Hepatic stellate cell (primary cell): ENCODE results near the gene GNG10.
"Not testable (repeated sequence)": the region's sequence is repeated elsewhere in the genome, so short reads cannot be mapped to it uniquely, and the experiment has no call there.

Experiments
- DNase-seq: peaks from one replicate; pipeline ENCODE4 v3.0.0; 2011; ENCODE audit warnings: low spot score

GNG10 gene

GRCh38 chr9:111661150-111661801 is at the start of gene GNG10:
Gene GNG10, plus strand, starts transcription at chr9:111661605. Its CDS starts 30 bp downstream, at chr9:111661635.
- DNase-seq, result peak; percentile 81

DNA sequence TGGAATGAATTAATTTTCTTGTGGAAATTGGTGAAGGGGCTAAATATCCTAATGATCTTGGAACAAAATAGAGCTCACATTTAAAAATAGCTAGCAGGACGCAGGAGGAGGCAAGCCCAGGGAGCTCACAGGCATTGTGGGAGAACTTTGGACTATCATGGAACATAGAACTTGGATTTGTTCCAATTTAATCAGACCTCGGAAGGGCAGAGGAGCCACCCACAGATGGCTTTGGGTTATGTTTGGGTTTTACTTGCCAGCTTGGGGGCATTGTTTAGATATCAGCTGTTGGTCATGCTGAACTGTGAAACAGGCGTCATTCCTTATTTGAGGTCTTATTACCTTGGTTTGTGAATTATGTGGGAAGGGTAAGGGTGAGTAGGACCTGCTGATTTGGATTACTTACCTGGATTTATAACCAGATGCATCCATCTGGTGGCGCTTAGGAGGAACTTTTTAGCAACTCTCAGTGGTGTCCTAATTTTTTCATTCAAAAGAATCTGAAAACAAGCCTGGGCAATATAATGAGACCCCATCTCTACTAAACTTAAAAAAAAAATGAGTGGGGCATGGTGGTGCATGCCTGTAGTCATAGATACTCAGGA is 47.9 kb upstream of the GNG10 start:
- DNase-seq, result no peak

GRCh38 chr9:111615928-111616327 is 45.5 kb upstream of the GNG10 start:
- peak; percentile 29 for DNase-seq

- not testable (repeated sequence) for DNase-seq
Measured at GRCh38 chr9:111617349-111617748, 44.1 kb upstream of the GNG10 start.

DNA sequence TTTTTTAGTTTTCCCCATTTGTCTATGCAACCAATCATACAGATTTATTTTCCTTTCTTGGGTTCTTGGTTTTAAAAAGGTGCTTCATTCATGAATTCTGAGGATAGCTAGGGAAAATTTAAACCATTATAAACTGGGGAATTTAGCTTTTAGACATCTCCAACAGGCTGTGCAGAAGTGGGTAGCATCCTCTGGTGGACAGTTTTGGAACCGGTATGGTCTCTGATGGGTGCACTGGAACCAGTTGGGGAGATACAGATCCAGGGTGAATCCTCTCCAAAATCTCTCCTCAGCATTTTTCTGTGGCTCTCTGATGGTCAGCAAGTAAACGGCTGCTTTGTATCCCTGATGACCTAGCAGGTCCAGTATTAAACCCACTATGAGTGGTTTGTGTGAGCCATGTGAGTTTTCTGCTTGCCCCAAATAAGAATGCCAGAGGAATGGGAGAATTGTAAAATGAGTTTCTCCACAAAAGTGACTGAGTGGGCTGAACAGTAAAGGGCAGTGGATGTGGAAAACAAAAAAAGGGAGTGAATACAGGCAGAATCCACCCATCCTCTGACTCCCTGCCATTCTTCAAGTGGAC is 39.4 kb upstream of the GNG10 start:
- DNase-seq, result peak; percentile 49

DNA sequence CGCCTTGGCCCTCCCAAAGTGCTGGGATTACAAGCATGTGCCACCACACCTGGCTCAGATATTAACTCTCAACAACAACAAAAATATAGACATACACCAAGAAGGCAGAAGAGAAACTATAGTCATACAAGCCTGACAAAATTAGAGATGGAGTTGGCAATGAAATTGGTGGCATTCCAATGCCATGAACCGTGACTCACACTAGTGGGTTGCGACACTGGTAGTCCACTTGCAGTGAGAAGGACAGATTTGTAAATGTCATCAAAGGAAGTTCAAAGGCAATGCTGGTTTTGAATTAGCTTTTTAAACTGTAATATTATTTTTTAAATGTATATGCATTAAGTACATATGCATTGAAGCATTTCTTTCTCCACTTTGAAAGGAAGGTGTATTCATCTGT is 38.8 kb upstream of the GNG10 start:
- DNase-seq, result peak; percentile 73

GRCh38 chr9:111627260-111627963 is 34.0 kb upstream of the GNG10 start:
- DNase-seq, result no peak

DNA sequence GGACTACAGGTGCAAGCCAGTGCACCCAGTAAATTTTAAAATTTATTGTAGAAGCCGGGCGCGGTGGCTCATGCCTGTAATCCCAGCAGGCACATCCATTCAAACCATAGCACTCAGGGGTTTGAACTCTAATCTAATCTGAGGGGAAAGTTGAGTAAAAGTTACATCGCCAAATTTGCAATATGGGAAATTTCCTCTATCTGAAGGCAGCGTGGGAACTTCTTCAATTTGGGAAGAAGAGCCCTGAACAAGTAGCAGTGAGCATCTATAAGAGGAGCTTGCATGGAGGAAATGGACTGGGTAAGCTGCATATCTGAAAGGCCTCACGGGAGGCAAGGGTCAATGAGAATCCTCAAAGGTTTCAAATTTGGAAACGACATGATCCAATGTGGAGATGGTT is 33.0 kb upstream of the GNG10 start:
- DNase-seq, result no peak

DNA sequence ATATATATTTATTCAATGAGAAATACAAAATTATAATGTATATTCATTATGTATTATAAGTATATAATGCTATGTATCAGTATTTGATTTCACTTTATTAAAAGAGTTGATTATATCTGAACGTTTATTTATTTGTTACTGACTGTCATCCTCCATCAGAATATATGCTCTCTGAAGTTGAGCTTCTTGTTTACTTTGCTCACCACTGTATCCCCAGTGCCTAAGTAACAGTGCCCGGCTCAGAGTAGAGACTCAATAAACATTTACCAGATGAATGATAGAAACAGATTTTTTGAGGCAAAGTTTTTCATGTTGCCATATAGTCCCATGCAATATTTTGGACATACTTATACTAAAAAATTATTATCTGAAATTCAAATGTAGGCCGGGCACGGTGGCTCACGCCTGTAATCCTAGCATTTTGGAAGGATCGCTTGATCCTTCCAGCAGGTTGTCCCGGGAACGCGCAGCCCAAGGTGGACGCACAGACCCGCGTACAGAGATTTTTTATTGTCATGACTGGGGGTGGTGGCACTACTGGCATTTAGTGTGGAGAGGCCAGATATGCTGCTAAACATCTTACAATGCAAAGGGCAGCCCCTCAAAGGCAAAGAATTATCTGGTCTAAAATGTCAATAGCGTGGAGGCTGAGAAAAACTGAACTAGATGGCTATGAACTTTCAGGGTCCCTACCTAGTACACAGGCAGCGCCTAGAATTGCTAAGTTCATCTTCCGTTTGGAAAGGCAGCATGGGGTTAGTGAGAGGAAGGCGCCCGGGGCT is 31.0 kb upstream of the GNG10 start:
- no peak for DNase-seq

DNA sequence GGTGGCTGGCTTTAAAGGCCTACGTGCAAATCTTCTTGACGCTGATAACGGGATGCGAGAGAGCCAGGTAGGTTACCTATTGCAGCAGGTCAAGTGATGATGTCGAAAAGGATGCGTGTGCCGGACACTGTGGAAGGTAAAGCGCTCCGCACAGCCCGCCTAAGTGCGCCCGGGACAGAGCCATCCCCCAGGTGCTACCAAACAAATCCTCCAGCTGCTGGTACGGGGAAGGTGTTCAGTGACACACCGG is 30.5 kb upstream of the GNG10 start:
- no peak for DNase-seq

DNA sequence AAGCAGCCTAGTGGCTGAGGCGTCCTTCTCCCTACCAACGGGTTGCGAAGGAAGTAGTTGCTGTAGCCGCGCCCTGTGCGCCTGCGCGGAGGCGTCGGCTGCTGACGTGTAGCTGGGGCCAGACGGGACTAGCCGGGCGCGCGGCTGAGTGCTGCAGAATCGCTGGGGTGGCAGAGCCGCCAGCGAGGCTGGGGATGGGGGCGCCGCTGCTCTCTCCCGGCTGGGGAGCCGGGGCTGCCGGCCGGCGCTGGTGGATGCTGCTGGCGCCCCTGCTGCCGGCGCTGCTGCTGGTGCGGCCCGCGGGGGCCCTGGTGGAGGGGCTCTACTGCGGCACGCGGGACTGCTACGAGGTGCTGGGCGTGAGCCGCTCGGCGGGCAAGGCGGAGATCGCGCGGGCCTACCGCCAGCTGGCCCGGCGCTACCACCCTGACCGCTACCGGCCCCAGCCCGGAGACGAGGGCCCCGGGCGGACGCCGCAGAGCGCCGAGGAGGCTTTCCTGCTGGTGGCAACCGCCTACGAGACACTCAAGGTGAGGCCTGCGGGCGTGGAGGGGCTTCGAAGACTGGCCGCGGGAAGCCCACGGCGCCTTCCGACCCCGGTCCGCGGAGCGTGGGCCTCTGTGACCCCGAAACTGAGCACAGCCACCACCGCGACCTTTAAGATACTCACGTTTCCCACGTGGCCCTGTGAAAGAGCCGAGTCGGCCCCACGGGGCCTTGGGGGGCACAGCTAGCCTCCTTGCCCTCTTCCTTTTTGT is 30.0 kb upstream of the GNG10 start, which contains the start of gene DNAJC25:
TSS of gene DNAJC25 (plus strand) at position 121 of the 758 bp plus-strand sequence. CDS start at position 195, 74 bp downstream.
- peak; percentile 99 for DNase-seq

DNA sequence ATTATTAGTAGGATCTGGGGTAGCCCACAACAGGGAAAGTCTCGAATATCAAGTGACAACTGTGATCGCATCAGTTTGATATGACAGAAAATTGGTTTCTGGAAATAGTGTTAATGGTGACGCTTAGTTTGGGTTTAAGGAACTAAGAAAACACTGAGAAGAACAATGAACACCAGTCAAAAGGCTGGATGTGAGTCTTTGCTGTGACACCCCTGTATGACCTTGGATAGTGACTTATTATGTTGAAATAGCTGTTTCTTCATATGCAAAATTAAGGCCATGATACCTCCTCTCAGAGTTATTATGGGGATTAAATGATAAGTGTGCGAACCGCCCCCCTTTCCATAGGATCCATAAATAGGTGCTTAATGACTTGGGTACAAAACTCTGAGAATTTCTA is 29.3 kb upstream of the GNG10 start:
- DNase-seq, result no peak

DNA sequence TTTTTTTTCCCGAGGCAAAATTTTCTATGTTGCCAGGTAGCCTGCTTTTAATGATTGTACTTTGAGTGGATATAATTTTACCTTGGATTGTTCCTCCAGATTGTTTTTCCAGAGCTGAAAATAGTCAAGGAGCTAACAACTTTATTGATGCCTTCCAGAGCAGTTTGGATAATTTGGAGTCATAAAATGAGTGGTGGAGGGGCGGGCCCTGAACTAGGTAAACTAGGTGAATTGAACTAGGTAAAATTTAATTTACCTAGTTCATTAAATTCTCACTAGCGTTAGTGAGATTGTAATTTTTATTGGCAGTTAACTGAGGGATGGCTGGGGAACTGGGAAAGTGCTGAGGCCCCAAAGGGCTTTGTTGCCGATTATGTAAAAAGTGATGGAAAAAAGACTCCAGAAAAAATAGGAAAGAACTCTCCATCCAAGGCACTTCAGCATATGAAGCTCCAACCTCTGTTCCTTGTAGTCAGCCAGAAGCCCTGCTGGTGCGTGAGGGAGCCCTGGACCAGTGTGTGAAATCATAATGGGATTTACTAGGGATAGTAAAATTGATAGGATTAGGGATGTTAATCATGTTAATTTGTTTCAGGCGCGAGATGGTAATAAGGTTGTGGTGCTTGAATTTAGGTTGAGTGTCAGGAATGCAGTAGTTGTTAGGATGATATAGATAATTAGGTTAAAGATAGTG is 28.6 kb upstream of the GNG10 start:
- no peak for DNase-seq

GRCh38 chr9:111633389-111633736 is 28.0 kb upstream of the GNG10 start:
- DNase-seq, result no peak

DNA sequence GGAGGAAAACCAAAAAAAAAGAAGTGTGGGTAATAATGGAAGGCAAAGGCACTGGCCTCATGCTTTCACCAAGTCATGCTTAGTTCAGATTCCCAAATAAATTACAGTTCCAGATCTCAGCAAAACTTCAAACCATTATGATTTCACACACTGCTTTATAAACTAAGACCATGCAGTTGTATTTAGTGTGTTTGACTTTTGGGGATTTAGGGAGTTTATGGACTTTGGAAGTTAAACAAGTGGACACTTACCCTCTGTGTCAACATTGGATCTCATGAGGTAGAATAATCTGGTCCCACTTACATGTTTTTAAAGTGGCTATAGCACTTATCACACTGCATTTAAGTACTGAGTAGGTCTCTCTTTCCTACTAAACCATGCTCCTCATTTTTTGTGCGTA is 26.5 kb upstream of the GNG10 start:
- no peak for DNase-seq

- no peak for DNase-seq
Measured at GRCh38 chr9:111637421-111637950, 23.9 kb upstream of the GNG10 start.

DNA sequence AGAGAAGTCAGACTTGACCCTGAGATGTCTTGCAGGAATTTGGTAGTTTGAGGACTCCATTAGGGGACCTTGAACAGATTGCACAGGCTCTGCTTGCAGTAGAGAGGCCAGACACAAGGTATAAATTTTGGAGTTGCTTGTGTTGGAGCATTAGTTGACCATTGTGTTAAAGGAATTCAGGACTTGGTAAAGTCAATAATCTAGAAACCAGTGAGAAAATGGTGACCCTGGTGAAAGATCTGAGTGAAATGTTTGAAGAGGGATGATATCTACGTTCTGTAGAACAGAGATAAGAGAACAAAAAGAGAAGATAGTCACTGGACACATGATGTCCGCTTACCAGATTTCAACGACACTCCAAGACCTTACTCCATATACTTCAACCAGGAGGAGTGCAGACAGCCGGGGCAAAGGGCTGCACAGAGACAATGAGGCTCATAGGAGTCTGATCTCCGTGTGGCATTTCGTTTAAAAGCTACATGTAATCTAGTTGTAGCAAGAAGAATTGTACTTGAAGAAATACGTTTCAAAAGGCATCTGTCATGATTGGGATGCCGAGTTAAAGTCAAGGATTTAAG is 17.1 kb upstream of the GNG10 start:
- DNase-seq, result no peak

DNA sequence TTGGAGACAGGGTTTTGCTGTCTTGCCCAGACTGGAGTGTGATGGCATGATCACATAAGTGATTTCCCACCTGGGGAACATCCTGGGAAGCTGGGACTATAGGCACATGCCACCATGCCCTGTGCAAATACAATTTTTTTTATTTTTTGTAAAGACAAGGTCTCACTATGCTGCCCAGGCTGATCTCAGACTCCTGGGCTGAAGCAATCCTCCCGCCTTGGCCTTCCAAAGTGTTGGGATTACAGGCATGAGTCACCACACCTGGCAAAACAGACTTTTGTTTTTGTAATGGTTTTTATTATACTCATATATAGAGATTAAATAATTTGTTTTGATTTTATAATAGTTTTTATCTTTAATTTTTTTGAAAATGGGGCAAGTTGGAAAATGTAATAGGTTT is 15.6 kb upstream of the GNG10 start:
- no peak for DNase-seq

GRCh38 chr9:111646417-111646816 is 15.0 kb upstream of the GNG10 start:
- no peak for DNase-seq

DNA sequence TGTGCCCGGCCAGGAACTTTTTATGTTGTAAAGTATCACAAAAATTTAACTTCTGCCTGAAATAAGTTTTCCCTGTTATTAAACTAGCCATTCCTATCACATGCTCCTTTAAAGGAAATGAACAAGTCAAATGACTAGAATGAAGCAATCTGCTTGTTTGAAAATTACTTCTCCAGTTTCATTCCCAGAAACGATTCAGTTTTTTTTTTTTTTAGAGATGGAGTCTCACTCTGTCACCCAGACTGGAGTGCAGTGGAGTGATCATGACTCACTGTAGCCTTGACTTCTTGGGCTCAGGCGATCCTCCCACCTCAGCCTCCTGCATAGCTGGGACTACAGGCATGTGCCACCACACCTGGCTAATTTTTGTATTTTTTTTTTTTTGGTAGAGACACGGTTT is 13.3 kb upstream of the GNG10 start:
- no peak for DNase-seq

GRCh38 chr9:111649016-111649415 is 12.4 kb upstream of the GNG10 start:
- no peak for DNase-seq
